Upper lobe of right lung (tissue), 1 donor: ENCODE results near the gene TBC1D19. TPM values are rescaled to one million over a fixed set of nuclear protein-coding genes. Genes with fewer than 3 reads are reported as not detected.

ENCODE experiments used
- ATAC-seq: fragments of 200-7000 bp; cut with Tn5 transposase; one replicate; pipeline ENCODE4 v1.9.1; 2020; ENCODE audit warnings: mild to moderate bottlenecking, moderate library complexity
- DNase-seq: peaks from one replicate; pipeline ENCODE4 v3.0.0-alpha.2; 2020
- H3K27ac ChIP-seq: fragments of 200-600 bp; one replicate; pipeline ENCODE4 v1.8.0; 2022
- H3K27me3 ChIP-seq: fragments of 200-600 bp; one replicate; pipeline ENCODE4 v1.8.0; 2022; ENCODE audit warnings: mild to moderate bottlenecking
- H3K36me3 ChIP-seq: fragments of 200-600 bp; one replicate; pipeline ENCODE4 v1.8.0; 2022
- H3K4me1 ChIP-seq: fragments of 200-600 bp; one replicate; pipeline ENCODE4 v1.8.0; 2022
- H3K4me3 ChIP-seq: fragments of 200-600 bp; one replicate; pipeline ENCODE4 v1.8.0; 2022; ENCODE audit warnings: mild to moderate bottlenecking
- H3K9me3 ChIP-seq: fragments of 200-600 bp; one replicate; pipeline ENCODE4 v1.8.0; 2022
- CTCF ChIP-seq: fragments of 200-600 bp; IDR thresholded peaks from one replicate; pipeline ENCODE4 v1.8.0; 2022; ENCODE audit warnings: antibody characterized with exemption
- intact Hi-C: fragments of 100-400 bp; cut with DNase I; formaldehyde crosslinking; loops from one replicate; pipeline ENCODE4 v1.11.0; 2022
- total RNA-seq: library from RNA; stranded (reverse); fragmentation: NEBNext Ultra II Directional; extraction: Animal tissue kit (Norgen Biotek cat#: 25700); gene quantifications from one replicate; pipeline ENCODE4 v1.2.1, GENCODE V29; 2021
- donor health status: DM: no; HTN: yes; CAD: no; lungs with severe emphysema.

TBC1D19 gene
- total RNA-seq, 1 donor from 2014 or later = 10.0 TPM

GRCh38 chr4:26726655-26727387 lies 142.9 kb downstream of the TBC1D19 start:
- no peak for TF ChIP-seq CTCF
- H3K4me1 ChIP-seq = no peaks in the 10 kb centered on the region
- H3K36me3 ChIP-seq = no peaks in the 10 kb centered on the region
- no peaks in the 10 kb centered on the region for H3K9me3 ChIP-seq
- no peak for ATAC-seq
- no peak for DNase-seq
- no peaks in the 10 kb centered on the region for H3K27me3 ChIP-seq
- no peak overlapping the region for H3K27ac ChIP-seq
- intact Hi-C loops = no loop called here
- no peak overlapping the region for H3K4me3 ChIP-seq

- Histone ChIP-seq H3K27ac (no peak overlapping the region), H3K27me3 (no peaks in the 10 kb centered on the region), H3K36me3 (no peaks in the 10 kb centered on the region), H3K4me1 (no peaks in the 10 kb centered on the region), H3K4me3 (no peak overlapping the region), H3K9me3 (no peaks in the 10 kb centered on the region)
- TF ChIP-seq CTCF = no peak
- DNase-seq (no peak), ATAC-seq (no peak)
- intact Hi-C loops = no loop called here
Measured at GRCh38 chr4:26727844-26728243, 144.0 kb downstream of the TBC1D19 start.

GRCh38 chr4:26729027-26729426 lies 145.1 kb downstream of the TBC1D19 start:
- no peaks in the 10 kb centered on the region for H3K27me3 ChIP-seq
- H3K36me3 ChIP-seq = no peaks in the 10 kb centered on the region
- H3K9me3 ChIP-seq = no peaks in the 10 kb centered on the region
- H3K27ac ChIP-seq = no peak overlapping the region
- no peak overlapping the region for H3K4me3 ChIP-seq
- no peaks in the 10 kb centered on the region for H3K4me1 ChIP-seq
- intact Hi-C loops = no loop called here
- DNase-seq = no peak
- ATAC-seq = no peak
- no peak for TF ChIP-seq CTCF

GRCh38 chr4:26729547-26729946 lies 145.7 kb downstream of the TBC1D19 start:
- TF ChIP-seq CTCF = no peak
- no peaks in the 10 kb centered on the region for H3K27me3 ChIP-seq
- ATAC-seq (no peak), DNase-seq (no peak)
- no peaks in the 10 kb centered on the region for H3K9me3 ChIP-seq
- no peaks in the 10 kb centered on the region for H3K4me1 ChIP-seq
- H3K36me3 ChIP-seq = no peaks in the 10 kb centered on the region
- intact Hi-C loops = no loop called here
- no peak overlapping the region for H3K27ac ChIP-seq
- H3K4me3 ChIP-seq = no peak overlapping the region

- no peak overlapping the region for H3K4me3 ChIP-seq
- no peak for ATAC-seq
- DNase-seq = no peak
- TF ChIP-seq CTCF = no peak
- H3K4me1 ChIP-seq = no peaks in the 10 kb centered on the region
- intact Hi-C loops = no loop called here
- H3K36me3 ChIP-seq = no peaks in the 10 kb centered on the region
- no peaks in the 10 kb centered on the region for H3K9me3 ChIP-seq
- no peak overlapping the region for H3K27ac ChIP-seq
- no peaks in the 10 kb centered on the region for H3K27me3 ChIP-seq
Measured at GRCh38 chr4:26731351-26732035, 147.6 kb downstream of the TBC1D19 start.
